Neutrophil (primary cell): Measurements from ENCODE around the gene CNN1.
"Not testable (repeated sequence)": the region's sequence is repeated elsewhere in the genome, so short reads cannot be mapped to it uniquely, and the experiment has no call there.

Experiments
- H3K27ac ChIP-seq: fragments of 200-600 bp; sonication (generic); 2 replicates; pipeline ENCODE4 v1.5.1; 2016; ENCODE audit warnings: mild to moderate bottlenecking, moderate library complexity
- H3K27me3 ChIP-seq: fragments of 200-600 bp; sonication (generic); 2 replicates; pipeline ENCODE4 v1.6.0; 2016; ENCODE audit warnings: mild to moderate bottlenecking
- H3K36me3 ChIP-seq: fragments of 200-600 bp; sonication (generic); 2 replicates; pipeline ENCODE4 v1.5.1; 2017
- H3K4me1 ChIP-seq, 2 experiments: fragments of 200-600 bp in 1 of 2; sonication (generic) in 1 of 2; 1 replicate in 1 of 2; 2 replicates in 1 of 2; pipeline versions ENCODE4 v1.5.1 to v1.6.1; 2013 to 2016; ENCODE audit warnings: low read depth in 1 of 2, low read length in 1 of 2, mild to moderate bottlenecking in 1 of 2, moderate library complexity in 1 of 2; ENCODE audit not compliant: control insufficient read depth in 1 of 2, insufficient read depth in 1 of 2
- H3K4me3 ChIP-seq, 2 experiments: fragments of 200-600 bp in 1 of 2; sonication (generic) in 1 of 2; 1 replicate in 1 of 2; 2 replicates in 1 of 2; pipeline ENCODE4 v1.5.1; 2013 to 2016; ENCODE audit warnings: low read depth in 1 of 2, low read length in 1 of 2, mild to moderate bottlenecking in 1 of 2, moderate library complexity in 1 of 2
- H3K9me3 ChIP-seq: fragments of 200-600 bp; sonication (generic); 2 replicates; pipeline ENCODE4 v1.5.1; 2016
- CTCF ChIP-seq: fragments of 200-600 bp; sonication (generic); IDR thresholded peaks from 2 replicates; pipeline ENCODE4 v1.5.1; 2016; ENCODE audit warnings: antibody characterized with exemption

The CNN1 gene

DNA sequence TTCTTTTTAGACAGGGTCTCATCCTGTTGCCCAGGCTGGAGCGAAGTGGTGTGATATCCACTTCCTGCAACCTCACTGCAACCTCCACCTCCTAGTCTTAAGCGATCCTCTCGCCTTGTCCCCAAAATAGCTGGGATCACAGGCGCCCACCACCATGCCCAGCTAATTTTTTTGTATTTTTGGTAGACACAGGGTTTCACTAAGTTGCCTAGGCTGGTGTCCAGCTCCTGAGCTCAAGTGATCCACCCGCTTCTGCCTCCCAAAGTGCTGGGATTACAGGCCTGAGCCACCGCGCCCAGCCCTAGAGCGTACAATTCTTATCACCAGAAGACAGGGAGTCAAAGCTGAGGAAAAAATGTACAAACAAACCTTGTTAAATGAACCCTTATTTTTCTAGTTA, 24.9 kb downstream of the CNN1 start:
- peaks cover 16 to 19% of the 10 kb centered on the region in 2 experiments for H3K4me1 ChIP-seq

DNA sequence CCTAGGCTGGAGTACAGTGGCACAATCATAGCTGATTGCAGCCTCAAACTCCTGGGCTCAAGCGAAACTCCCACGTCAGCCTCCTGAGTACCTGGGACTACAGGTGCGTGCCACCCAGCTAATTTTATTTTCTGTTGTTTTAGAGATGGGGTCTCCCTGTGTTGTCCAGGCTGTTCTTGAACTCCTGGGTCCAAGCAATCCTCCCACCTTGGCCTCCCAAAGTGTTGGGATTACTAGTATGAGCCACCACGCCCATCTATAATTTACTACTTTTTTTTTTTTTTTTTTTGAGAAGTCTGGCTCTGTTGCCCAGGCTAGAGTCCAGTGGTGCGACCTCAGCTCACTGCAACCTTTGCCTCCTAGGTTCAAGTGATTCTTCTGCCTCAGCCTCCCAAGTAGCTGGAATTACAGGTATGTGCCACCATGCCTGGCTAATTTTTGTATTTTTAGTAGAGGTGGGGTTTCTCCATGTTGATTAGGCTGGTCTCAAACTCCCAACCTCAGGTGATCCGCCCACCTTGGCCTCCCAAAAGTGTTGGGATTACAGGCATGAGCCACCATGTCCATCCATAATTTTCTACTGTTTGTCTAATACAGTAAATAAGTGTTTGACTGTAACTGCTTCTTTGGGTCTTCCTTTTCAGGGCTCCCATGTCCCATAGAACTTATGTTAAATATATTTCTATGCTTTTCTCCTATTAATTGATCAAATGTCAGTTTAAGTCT, 25.6 kb downstream of the CNN1 start:
- H3K27ac ChIP-seq, H3K27me3 ChIP-seq: not testable (repeated sequence)

More for the DNA sequence above, 24.9 kb downstream of the CNN1 start:
- H3K27me3 ChIP-seq = no peaks in the 10 kb centered on the region
- no peaks in the 10 kb centered on the region for H3K9me3 ChIP-seq
- H3K4me3 ChIP-seq = no peak overlapping the region
- no peaks in the 10 kb centered on the region for H3K36me3 ChIP-seq
- no peak for TF ChIP-seq CTCF
- no peak overlapping the region for H3K27ac ChIP-seq

GRCh38 chr19:11565649-11565980, 27.0 kb downstream of the CNN1 start:
- H3K4me1 ChIP-seq, H3K27me3 ChIP-seq, H3K36me3 ChIP-seq, H3K4me3 ChIP-seq, H3K27ac ChIP-seq, H3K9me3 ChIP-seq: not testable (repeated sequence)

More for the DNA sequence above, 25.6 kb downstream of the CNN1 start:
- H3K4me1 ChIP-seq = peaks cover 13 to 15% of the 10 kb centered on the region in 2 experiments
- H3K36me3 ChIP-seq, H3K4me3 ChIP-seq, H3K9me3 ChIP-seq: not testable (repeated sequence)

DNA sequence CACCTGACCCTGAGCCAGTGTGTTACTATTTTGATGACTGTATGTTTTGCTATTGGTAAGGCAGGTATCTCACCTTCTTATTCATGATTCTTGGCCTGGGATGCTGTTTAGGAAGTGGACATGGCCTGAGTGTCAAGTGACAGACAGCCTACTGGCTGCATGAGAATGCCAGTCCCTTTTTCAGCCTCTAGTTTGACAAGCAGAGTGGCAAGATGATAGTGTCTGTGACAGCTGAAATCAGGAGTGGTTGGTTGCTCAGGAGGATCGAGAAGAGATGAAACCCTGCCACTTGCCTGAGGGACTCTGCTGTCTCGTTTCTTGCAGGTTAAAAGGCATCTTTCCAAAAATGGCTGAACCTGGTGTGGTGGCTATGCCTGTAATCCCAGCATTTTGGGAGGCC, 27.5 kb downstream of the CNN1 start:
- Histone ChIP-seq H3K4me1 (no peaks in the 10 kb centered on the region), H3K36me3 (no peaks in the 10 kb centered on the region), H3K27me3 (no peaks in the 10 kb centered on the region), H3K9me3 (no peaks in the 10 kb centered on the region), H3K4me3 (no peak overlapping the region), H3K27ac (no peak overlapping the region)
- no peak for TF ChIP-seq CTCF

GRCh38 chr19:11570039-11570462, 31.4 kb downstream of the CNN1 start:
- no peak for TF ChIP-seq CTCF
- H3K9me3 ChIP-seq = no peaks in the 10 kb centered on the region

GRCh38 chr19:11573354-11573753, 34.7 kb downstream of the CNN1 start:
- not testable (repeated sequence) for H3K9me3 ChIP-seq, H3K4me3 ChIP-seq, H3K4me1 ChIP-seq, H3K36me3 ChIP-seq, H3K27ac ChIP-seq
- H3K27me3 ChIP-seq = peaks cover 14% of the 10 kb centered on the region

More at GRCh38 chr19:11570039-11570462, 31.4 kb downstream of the CNN1 start:
- no peaks in the 10 kb centered on the region for H3K27me3 ChIP-seq
- H3K4me3 ChIP-seq = no peak overlapping the region
- H3K4me1 ChIP-seq = no peaks in the 10 kb centered on the region
- H3K27ac ChIP-seq = no peak overlapping the region
- no peaks in the 10 kb centered on the region for H3K36me3 ChIP-seq

- H3K4me3 ChIP-seq, H3K9me3 ChIP-seq, H3K36me3 ChIP-seq, H3K27ac ChIP-seq, H3K4me1 ChIP-seq: not testable (repeated sequence)
- H3K27me3 ChIP-seq = peaks cover 18% of the 10 kb centered on the region
Observed at GRCh38 chr19:11573763-11574162, 35.1 kb downstream of the CNN1 start.
